ENCODE measurements around the gene RAB23. TPM values are rescaled to one million over a fixed set of nuclear protein-coding genes. Genes with fewer than 3 reads are reported as not detected.

RAB23 gene
- total and polyA plus RNA-seq, 2 of the 8 experiments (the other 6 are each of a cell fraction or from before 2014, with no cell fraction given) = 6.5 to 17.2 TPM

DNA sequence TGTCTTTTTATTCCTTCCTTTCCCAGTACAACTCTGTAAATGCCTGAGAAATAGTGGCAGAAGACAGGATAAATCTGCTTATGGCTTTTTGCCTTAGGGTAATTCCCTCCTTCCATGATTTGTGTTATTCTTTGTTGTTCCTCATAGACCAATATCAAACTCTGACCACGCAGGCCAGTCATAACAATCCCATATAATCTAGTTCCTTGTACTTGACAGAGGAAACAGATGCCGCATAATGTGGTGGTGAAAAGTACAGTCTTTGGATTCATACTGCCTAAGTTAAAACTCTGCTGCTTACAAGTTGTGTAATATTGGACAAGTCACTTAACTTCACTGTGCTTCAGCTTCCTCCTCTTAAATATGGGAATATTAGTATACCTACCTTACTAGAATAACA, 58.2 kb downstream of the RAB23 start (continued):
- TF ChIP-seq, protein P1, sequence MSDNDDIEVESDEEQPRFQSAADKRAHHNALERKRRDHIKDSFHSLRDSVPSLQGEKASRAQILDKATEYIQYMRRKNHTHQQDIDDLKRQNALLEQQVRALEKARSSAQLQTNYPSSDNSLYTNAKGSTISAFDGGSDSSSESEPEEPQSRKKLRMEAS (IDR thresholded peaks at IDR 0.05) = no peak
- TF ChIP-seq BACH1 (IDR thresholded peaks at IDR 0.05; ENCODE audit: low read length) = no peak
